ENCODE results near the gene REPIN1. TPM values are rescaled to one million over a fixed set of nuclear protein-coding genes. Genes with fewer than 3 reads are reported as not detected.

Gene REPIN1
- total RNA-seq, 1 experiment from 2014 or later: 174 TPM

GRCh38 chr7:150377196-150377595 lies 8.6 kb downstream of the REPIN1 start:
- peaks cover 67% of the 10 kb centered on the region for H3F3A ChIP-seq (ENCODE audit: insufficient read depth, low read depth)
- H3K4me2 ChIP-seq: no peak overlapping the region; the same call in 1 of the 2 replicates
- intact Hi-C loops (cut with micrococcal nuclease; ENCODE audit: unreplicated experiment): no loop called here
- no peaks in the 10 kb centered on the region for H3K27me3 ChIP-seq (ENCODE audit: insufficient read depth, low read depth)
- peaks cover 20% of the 10 kb centered on the region for H4K20me1 ChIP-seq (ENCODE audit: insufficient read depth)
- no peak for TF ChIP-seq EZH2 (IDR thresholded peaks at IDR 0.05; ENCODE audit: low read depth)
- TF ChIP-seq CTCF (conservative IDR thresholded peaks at IDR 0.05): no peak
- H2AFZ ChIP-seq: no peak overlapping the region
- no peaks in the 10 kb centered on the region for H3K9me3 ChIP-seq (ENCODE audit: insufficient read depth, low read depth)
- H3K4me3 ChIP-seq: no peak overlapping the region
- peaks cover 21% of the 10 kb centered on the region; the same call in 1 of the 2 replicates for H3K79me2 ChIP-seq (ENCODE audit: low read depth)
- H3K27ac ChIP-seq: peak overlapping the region; percentile 31; the same call in 1 of the 2 replicates
- peaks cover 18% of the 10 kb centered on the region for H3K36me3 ChIP-seq (ENCODE audit: low read depth)
- DNase-seq: no peak
- no peaks in the 10 kb centered on the region for H3K9me2 ChIP-seq (ENCODE audit: insufficient read depth)
- H3K4me1 ChIP-seq (replicated peaks; ENCODE audit: insufficient read depth): peaks cover 26% of the 10 kb centered on the region
- BruUV-seq (replicated peaks): no TSS peak
- POLR2A ChIA-PET (ENCODE audit: unreplicated experiment): interaction anchor here (0.7 kb wide), 2 partner anchors 13 to 56 kb away, joined by 4 to 6 read pairs; no protein-coding TSS in a partner anchor
- CTCF ChIA-PET: no interaction called here

GRCh38 chr7:150377635-150378034 lies 9.0 kb downstream of the REPIN1 start:
- intact Hi-C loops (cut with micrococcal nuclease; ENCODE audit: unreplicated experiment): loop anchor here (2.0 kb wide), 1 partner anchor 15 kb away; no protein-coding TSS in a partner anchor
- peak overlapping the region; percentile 31 for H3K27ac ChIP-seq
- H4K20me1 ChIP-seq (ENCODE audit: insufficient read depth): peaks cover 19% of the 10 kb centered on the region
- BruUV-seq (replicated peaks): no TSS peak
- DNase-seq: no peak
- peaks cover 26% of the 10 kb centered on the region for H3K4me1 ChIP-seq (replicated peaks; ENCODE audit: insufficient read depth)
- no peak overlapping the region for H2AFZ ChIP-seq
- H3K4me2 ChIP-seq: peak overlapping the region; percentile 81
- H3K9me3 ChIP-seq (ENCODE audit: insufficient read depth, low read depth): no peaks in the 10 kb centered on the region
- no peak overlapping the region; the same call in 1 of the 2 replicates for H3K4me3 ChIP-seq
- peaks cover 67% of the 10 kb centered on the region for H3F3A ChIP-seq (ENCODE audit: insufficient read depth, low read depth)
- H3K79me2 ChIP-seq (ENCODE audit: low read depth): peaks cover 17% of the 10 kb centered on the region; the same call in 1 of the 2 replicates
- TF ChIP-seq CTCF (conservative IDR thresholded peaks at IDR 0.05) (no peak; the same call in 1 of the 2 replicates), EZH2 (IDR thresholded peaks at IDR 0.05; ENCODE audit: low read depth) (no peak)
- no peaks in the 10 kb centered on the region for H3K9me2 ChIP-seq (ENCODE audit: insufficient read depth)
- H3K27me3 ChIP-seq (ENCODE audit: insufficient read depth, low read depth): no peaks in the 10 kb centered on the region
- POLR2A ChIA-PET (ENCODE audit: unreplicated experiment): interaction anchor here (0.7 to 1.0 kb wide), 3 partner anchors 9 to 57 kb away, joined by 3 to 6 read pairs (median 4); partner anchors contain the start of gene REPIN1
- CTCF ChIA-PET: no interaction called here
- peaks cover 16% of the 10 kb centered on the region for H3K36me3 ChIP-seq (ENCODE audit: low read depth)

GRCh38 chr7:150378115-150378852 lies 9.7 kb downstream of the REPIN1 start:
- DNase-seq: peak; percentile 77 to 81
- Histone ChIP-seq H3K4me2 (peak overlapping the region; percentile 81), H3K9me2 (ENCODE audit: insufficient read depth) (no peaks in the 10 kb centered on the region), H3K27me3 (ENCODE audit: insufficient read depth, low read depth) (no peaks in the 10 kb centered on the region), H3F3A (ENCODE audit: insufficient read depth, low read depth) (peaks cover 62% of the 10 kb centered on the region), H3K4me1 (replicated peaks; ENCODE audit: insufficient read depth) (peaks cover 22% of the 10 kb centered on the region), H3K79me2 (ENCODE audit: low read depth) (peaks cover 11% of the 10 kb centered on the region; the same call in 1 of the 2 replicates), H3K4me3 (peak overlapping the region; percentile 89), H4K20me1 (ENCODE audit: insufficient read depth) (peaks cover 13% of the 10 kb centered on the region), H3K9me3 (ENCODE audit: insufficient read depth, low read depth) (no peaks in the 10 kb centered on the region), H3K36me3 (ENCODE audit: low read depth) (peaks cover 10% of the 10 kb centered on the region; the same call in 1 of the 2 replicates), H2AFZ (peak overlapping the region; percentile 94), H3K27ac (peak overlapping the region; percentile 31)
- ChIA-PET POLR2A (ENCODE audit: unreplicated experiment) (interaction anchor here (0.6 to 1.1 kb wide), 6 partner anchors 10 to 849 kb away, joined by 3 to 8 read pairs (median 4); partner anchors contain the start of gene REPIN1), CTCF (interaction anchor here (0.7 kb wide), 1 partner anchor 1266 kb away, joined by 3 read pairs; no protein-coding TSS in a partner anchor)
- no peak for TF ChIP-seq EZH2 (IDR thresholded peaks at IDR 0.05; ENCODE audit: low read depth)
- no peak; the same call in 1 of the 2 replicates for TF ChIP-seq CTCF (conservative IDR thresholded peaks at IDR 0.05)
- intact Hi-C loops (cut with micrococcal nuclease; ENCODE audit: unreplicated experiment): loop anchor here (2.0 kb wide), 1 partner anchor 15 kb away; no protein-coding TSS in a partner anchor
- TSS peak; percentile 96 for BruUV-seq (replicated peaks)

Measured in PC-9 (cell line).